ENCODE data around the gene C1QTNF12. TPM values are rescaled to one million over a fixed set of nuclear protein-coding genes. Genes with fewer than 3 reads are reported as not detected.
A peak's percentile ranks its signal among the peaks of the same experiment; 100 is the strongest.

The C1QTNF12 gene
- total RNA-seq, 1 donor from 2014 or later = 0.51 TPM

DNA sequence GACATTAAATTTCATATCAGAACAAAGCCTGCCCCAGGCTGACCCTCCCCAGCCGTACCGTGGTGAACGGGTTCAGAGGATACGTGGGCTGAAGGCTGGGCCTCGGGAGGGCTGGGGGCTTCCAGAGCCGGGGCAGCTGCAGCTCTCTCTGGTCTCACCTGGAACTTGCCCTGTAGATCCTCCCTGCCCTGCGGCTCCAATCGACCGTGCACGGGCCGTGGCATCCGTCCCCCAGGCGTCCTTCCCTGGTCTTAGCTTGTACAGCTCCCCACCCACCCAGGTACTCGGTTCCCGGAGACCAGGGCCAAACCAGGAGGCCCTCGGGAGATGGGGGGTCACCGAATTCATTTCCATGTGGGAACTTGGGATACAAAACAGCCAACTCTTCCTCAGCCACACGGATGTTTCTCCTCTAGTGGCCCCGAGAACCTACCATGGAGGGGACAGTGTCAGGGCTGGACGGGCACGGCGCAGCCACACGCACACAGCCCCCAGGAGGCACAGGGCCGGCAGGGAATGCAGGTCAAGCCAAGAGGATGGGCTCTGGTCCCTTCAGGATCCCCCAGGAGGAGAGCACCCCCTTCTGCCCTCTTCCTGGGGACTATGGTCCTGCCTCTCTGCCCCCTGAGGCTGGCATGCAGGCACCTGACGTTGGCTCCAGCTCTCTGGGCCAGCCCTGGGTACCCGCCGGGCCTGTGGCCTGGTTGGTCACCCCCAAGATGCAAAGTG lies 11.3 kb downstream of the C1QTNF12 start:
- ATAC-seq (ENCODE audit: poor library complexity) (no peak), DNase-seq (no peak)
- intact Hi-C loops (cut with DNase I) = no loop called here

DNA sequence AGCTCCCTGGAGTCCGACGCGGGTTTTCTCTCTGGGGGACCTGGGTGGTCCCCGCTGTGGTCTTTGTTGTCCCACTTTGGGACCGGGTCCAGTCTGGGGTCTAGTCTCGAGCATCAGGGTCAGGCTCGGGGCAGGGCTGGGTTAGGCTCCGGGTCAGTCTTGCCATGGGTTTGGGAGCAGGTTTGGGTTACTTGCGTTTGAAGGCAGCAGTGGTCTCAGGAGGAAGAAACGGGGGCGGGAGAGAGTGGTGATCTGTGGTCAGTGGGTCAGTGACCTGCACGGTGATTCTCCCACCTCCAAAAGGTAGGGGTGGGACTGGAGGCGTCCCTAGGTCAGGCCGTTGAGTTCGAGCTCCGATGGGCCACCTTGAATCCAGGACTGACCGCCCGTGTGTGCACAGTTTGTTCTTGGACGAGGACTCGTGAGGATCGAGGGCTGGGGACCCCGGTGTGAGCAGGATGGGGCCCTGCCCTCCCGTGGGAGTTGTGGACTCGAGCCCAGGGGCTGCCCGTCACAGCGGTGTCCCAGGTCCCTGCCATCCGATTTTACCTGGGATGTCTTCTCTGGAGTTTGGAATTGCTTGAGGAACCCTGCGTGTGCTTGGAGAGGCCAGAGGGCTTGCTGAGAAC lies 12.2 kb downstream of the C1QTNF12 start:
- intact Hi-C loops (cut with DNase I) = loop anchor here (5.0 kb wide), 1 partner anchor 112 kb away; no protein-coding TSS in a partner anchor
- DNase-seq = no peak
- ATAC-seq (ENCODE audit: poor library complexity) = no peak

DNA sequence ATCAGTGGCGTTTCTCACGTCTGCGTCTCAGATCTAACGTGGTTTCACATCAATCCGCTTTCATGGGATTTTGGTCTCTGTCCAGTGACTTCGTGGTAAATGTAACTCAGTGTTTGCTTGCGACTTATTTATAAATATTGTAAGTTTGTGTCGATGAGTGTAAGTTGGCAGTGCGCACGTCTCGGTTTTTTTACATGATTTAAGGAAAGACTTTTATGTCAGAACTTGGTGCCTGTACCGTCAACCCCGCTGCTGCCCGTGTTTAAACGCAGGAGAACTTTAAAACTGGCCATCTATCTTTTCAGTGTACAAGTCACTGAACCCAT lies 13.0 kb downstream of the C1QTNF12 start:
- ATAC-seq (ENCODE audit: poor library complexity) = no peak
- intact Hi-C loops (cut with DNase I) = loop anchor here (5.0 kb wide), 1 partner anchor 111 kb away; no protein-coding TSS in a partner anchor

DNA sequence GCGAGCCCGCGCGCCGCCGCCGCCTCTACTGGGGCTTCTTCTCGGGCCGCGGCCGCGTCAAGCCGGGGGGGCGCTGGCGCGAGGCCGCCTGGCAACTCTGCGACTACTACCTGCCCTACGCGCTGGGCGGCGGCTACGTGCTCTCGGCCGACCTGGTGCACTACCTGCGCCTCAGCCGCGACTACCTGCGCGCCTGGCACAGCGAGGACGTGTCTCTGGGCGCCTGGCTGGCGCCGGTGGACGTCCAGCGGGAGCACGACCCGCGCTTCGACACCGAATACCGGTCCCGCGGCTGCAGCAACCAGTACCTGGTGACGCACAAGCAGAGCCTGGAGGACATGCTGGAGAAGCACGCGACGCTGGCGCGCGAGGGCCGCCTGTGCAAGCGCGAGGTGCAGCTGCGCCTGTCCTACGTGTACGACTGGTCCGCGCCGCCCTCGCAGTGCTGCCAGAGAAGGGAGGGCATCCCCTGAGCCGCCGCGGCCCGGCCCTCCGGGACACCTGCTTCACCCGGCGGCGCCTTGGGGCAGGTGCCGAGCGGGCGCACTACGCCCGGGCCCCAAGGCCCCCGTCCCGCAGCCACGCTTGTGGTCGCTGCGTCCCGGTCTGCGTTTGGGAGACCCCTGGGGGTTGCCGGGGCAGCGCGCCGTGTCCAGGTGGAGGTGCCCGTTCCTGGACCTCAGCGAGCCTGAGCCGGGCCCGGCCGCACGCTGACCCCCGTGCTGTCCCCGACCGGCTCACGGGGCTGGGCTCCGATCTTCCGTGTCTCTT lies 13.5 kb downstream of the C1QTNF12 start:
- intact Hi-C loops (cut with DNase I) = loop anchor here (5.0 kb wide), 1 partner anchor 111 kb away; no protein-coding TSS in a partner anchor

More for the DNA sequence above, 13.0 kb downstream of the C1QTNF12 start:
- DNase-seq = no peak

DNA sequence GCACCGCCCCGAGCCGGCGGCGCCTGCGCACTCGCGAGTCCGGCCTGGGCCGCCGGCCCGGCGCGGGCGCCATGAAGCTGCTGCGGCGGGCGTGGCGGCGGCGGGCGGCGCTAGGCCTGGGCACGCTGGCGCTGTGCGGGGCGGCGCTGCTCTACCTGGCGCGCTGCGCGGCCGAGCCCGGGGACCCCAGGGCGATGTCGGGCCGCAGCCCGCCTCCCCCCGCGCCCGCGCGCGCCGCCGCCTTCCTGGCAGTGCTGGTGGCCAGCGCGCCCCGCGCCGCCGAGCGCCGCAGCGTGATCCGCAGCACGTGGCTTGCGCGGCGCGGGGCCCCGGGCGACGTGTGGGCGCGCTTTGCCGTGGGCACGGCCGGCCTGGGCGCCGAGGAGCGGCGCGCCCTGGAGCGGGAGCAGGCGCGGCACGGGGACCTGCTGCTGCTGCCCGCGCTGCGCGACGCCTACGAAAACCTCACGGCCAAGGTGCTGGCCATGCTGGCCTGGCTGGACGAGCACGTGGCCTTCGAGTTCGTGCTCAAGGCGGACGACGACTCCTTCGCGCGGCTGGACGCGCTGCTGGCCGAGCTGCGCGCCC lies 14.2 kb downstream of the C1QTNF12 start, which contains the start of gene B3GALT6:
Gene B3GALT6 (plus strand): TSS at position 30 of the 588 bp plus-strand sequence. CDS start 42 bp downstream, at position 72.
- intact Hi-C loops (cut with DNase I) = loop anchor here (5.0 kb wide), 1 partner anchor 110 kb away; no protein-coding TSS in a partner anchor
- no peak for ATAC-seq (ENCODE audit: poor library complexity)
- no peak for DNase-seq

More for the DNA sequence above, 13.5 kb downstream of the C1QTNF12 start:
- no peak for DNase-seq
- ATAC-seq (ENCODE audit: poor library complexity) = no peak

DNA sequence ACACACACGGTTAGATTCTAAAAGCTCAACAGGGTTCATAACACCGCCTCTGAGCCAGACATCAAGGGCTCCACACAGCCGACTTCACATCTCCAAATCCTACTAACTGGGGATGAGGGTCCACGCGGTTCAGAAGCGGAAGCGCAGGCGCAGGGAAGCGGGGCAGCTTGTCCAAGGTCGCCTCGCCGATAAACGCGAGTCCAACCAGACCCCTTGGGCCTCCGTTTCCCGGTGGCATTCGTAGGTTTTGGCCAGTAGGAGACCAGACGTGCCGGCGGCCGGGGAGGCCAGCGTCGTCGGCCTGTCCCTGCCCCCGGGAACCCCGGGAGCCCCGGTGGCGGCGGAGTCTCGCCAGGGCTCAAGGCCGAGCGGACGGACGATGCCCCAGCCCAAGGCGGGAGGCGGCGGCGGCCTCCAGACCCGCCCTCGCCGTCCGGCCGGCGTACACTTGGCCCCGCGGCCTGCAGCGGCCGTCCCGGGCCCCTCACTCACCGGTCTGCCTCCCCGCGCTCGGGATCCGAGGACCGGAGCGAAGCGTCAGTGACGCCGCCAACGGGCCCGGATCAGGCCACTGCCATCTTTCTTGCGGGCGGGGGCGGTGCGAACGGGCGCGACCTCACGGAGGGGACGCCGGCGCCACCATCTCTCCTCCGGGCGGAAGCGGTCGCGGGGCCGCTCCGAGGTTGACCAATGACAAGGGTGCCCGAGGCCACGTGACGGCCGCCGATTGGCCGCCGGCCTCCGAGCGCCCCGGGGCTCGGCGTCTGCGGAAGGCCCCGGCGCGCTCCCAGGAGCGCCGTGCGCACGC lies 14.9 kb downstream of the C1QTNF12 start, which contains the start of gene SDF4:
Gene SDF4 (minus strand): TSS at position 602 of the 808 bp plus-strand sequence. CDS start 3,229 bp downstream, outside the sequence.
- intact Hi-C loops (cut with DNase I) = loop anchor here (5.0 kb wide), 1 partner anchor 109 kb away; no protein-coding TSS in a partner anchor
- DNase-seq (peak; percentile 99), ATAC-seq (ENCODE audit: poor library complexity) (peak; percentile 98)

DNA sequence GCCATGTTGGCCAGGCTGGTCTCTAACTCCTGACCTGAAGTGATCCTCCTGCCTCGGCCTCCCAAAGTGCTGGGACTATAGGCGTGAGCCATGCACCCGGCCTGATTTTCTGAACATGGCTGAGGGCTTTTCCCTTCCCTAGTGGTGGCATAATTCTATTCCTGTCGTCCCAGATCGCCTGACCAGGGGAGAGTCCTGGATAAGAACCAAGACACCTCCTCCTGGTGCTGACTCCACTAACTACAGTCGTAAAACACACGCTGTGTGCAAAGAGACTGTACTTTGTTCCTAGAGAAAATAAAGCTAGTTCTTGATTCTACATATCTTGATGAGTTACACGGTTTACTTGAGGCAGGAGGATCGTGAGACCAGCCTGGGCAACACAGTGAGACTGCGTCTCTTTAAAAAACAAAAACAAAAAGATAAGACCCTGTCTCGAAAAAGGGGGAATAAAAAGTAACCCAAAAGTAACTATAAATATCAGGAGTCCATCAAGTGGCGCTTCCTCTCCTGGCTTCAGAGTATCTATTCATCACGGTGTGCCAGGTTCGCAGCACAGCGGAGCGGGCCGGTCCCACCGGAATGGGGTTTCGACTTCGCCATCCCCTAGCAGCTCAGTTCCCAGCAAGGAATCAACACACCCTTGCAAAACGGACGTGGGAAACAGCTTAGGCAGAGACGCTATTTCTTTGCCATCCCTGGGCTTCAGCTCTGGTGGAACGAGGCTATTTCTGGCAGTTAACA lies 15.7 kb downstream of the C1QTNF12 start:
- intact Hi-C loops (cut with DNase I) = loop anchor here (5.0 kb wide), 1 partner anchor 109 kb away; no protein-coding TSS in a partner anchor
- ATAC-seq (ENCODE audit: poor library complexity) = no peak
- DNase-seq = no peak

DNA sequence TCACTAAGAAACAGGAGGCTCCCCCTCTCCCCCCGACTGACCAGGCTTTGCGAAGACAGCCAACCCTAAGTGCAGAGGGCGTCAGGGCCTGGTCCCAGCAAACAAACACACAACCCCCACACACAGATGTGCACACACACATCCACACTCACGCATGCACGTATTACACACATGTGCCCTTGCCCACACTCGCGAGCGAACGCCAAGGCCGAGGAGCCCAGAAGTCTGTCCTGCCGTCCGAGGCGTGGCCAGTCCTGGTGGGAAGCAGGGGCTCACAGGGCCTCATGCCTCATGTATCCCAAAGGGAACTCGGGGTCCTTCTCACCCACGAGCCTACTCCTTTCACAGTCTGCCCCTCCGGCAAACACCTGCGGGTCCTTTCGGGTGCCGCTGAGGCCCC lies 16.8 kb downstream of the C1QTNF12 start:
- intact Hi-C loops (cut with DNase I) = loop anchor here (5.0 kb wide), 1 partner anchor 107 kb away; no protein-coding TSS in a partner anchor
- ATAC-seq (ENCODE audit: poor library complexity) (no peak), DNase-seq (no peak)

DNA sequence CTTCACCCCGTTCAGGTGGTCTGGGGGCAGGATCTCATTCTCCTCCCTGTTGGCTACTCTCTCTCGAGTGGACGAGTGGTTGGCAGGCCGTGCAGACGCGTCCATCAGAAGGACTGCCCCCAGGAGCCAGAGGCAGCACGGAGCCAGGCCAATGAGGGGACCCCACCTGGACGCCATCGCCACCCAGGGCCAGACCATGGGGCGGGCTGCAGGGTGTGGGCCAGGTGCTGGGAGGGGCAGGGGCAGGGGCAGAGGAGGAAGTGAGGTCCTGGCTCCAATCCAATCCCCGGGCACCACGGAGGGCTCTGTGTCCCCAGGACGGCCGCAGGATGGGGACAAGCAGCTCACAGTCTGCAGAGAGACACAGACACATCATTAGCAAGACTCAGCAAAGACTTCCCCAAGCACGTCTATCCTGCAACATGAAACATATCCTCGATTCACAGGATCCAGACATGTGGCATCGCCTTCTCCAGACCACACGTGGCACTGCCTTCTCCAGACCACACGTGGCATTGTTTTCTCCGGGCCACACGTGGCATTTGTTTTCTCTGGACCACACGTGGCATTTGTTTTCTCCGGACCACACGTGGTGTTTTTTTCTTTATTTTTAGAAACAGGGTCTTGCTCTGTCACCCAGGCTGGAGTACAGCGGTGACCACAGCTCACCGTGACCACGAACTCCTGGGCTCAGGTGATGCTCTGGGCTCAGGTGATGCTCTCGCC lies 17.8 kb downstream of the C1QTNF12 start:
- DNase-seq = no peak
- ATAC-seq (ENCODE audit: poor library complexity) = no peak
- intact Hi-C loops (cut with DNase I) = no loop called here

DNA sequence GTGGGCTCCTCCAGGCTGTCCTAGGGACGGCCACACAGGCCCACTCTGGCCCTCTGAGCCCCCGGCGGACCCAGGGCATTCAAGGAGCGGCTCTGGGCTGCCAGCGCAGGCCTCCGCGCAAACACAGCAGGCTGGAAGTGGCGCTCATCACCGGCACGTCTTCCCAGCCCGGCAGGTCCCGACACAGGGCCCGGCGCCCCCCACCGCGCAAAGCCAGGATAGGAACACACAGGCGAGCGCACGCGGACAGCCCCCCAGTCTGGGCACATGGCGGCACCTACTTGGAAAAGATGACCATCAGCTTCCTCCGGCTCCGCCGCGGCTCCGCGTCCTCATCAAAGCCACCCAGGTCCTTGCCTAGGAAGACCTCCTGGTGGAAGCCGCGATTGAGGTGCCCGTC lies 18.3 kb downstream of the C1QTNF12 start:
- DNase-seq (no peak), ATAC-seq (ENCODE audit: poor library complexity) (no peak)
- intact Hi-C loops (cut with DNase I) = no loop called here

DNA sequence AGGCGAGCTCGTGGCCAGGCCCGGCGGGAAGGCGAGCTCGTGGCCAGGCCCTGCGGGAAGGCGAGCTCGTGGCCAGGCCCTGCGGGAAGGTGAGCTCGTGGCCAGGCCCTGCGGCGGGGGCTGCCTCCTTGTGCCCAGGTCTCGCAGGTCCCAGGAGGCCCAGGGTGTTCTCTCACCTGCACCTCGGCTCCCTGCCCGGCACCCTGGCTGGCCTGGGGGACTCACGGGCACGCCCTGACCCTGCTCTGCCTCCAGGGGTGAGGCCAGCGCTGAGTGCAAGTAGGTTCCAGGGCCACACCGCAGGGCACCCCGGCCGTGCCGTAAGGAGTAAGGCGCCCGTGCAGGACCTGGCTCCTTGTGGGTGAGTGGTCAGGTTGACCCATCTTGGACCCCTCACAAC lies 19.1 kb downstream of the C1QTNF12 start:
- ATAC-seq (ENCODE audit: poor library complexity) (no peak), DNase-seq (no peak)
- intact Hi-C loops (cut with DNase I) = no loop called here

DNA sequence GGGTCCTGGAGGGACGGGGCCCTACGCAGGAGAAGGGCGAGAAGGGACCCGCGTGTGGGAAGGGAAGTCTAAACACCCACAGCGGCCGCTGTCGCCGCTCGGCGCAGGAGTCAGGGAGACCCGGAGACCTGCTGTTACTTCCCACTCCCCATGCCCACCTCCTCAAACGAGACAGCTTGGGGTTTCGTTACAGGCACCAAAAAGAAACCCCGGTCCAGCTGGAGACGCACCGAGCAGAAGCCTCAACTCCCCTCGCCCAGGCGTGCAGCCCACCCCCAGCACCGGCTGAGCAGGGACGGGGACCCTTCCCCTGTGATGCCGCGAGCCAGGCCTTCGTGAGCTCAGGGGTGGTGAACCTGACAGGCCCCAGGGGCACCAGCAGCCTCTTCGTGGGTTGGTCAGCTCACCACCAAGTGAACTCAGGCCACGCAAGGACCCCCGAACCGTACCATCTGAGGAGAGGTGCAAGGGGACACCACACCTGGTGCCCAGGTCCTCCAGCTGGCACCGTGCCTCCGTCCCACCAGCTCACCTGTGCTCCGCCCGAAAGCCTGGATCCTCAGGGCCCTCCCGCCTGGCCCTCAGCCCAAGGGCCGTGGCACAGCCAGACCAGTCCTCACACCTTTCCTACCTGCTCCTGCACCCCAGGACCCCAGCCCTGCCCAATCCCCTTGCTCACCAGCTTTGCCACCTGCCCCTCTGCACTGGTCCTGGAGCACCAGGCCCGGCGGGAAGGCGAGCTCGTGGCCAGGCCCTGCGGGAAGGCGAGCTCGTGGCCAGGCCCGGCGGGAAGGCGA lies 19.8 kb downstream of the C1QTNF12 start:
- DNase-seq = no peak
- intact Hi-C loops (cut with DNase I) = no loop called here
- no peak for ATAC-seq (ENCODE audit: poor library complexity)

DNA sequence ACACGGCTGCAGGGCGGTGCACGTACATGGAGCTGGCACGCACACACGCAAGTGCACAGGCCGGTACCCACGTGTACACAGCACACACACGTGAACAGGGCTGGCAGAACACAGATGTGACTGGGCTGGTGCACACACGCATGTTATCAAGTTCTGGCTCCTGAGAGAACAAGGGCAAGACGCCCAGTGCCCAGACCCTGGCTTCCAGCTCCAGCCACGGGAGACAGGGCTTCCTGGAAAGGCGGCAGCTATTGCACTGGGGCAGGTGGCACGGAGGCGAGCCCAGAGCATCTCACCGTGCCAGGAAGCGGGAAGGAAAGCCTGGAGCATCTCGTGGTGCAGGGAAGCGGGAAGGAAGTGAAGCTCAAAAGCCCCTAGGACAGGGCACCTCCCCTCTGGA lies 20.6 kb downstream of the C1QTNF12 start:
- intact Hi-C loops (cut with DNase I) = no loop called here
- DNase-seq = no peak
- peak; percentile 26 for ATAC-seq (ENCODE audit: poor library complexity)

DNA sequence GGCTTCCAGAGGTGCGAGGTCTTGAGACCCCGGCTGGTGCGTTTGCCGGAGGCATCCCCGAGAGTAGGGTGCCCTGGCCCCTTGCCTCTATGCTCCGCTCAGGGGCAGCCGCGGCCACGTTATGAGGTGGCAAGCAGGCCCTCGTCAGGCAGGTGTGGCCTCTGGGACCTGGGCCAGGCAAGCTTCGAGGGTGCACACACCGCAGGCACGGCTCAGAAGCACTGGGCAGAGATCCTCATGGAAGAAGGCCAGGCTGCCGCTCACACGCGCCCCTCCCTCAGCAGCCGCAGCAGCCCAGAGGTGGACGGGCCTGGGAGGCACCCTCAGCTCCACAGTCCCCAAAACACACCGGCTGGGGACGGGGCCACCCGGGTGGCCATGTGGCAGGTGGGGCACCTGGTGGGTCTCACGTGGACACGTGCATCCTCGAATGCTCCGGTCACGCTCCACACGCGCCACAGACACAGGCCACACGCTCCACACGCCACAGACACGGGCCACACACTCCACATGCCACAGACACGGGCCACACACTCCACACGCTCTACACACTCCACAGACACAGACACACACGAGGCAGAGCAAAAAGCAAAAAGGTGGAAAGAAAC lies 21.2 kb downstream of the C1QTNF12 start:
- intact Hi-C loops (cut with DNase I) = no loop called here
- ATAC-seq (ENCODE audit: poor library complexity) (peak; percentile 33), DNase-seq (no peak)

DNA sequence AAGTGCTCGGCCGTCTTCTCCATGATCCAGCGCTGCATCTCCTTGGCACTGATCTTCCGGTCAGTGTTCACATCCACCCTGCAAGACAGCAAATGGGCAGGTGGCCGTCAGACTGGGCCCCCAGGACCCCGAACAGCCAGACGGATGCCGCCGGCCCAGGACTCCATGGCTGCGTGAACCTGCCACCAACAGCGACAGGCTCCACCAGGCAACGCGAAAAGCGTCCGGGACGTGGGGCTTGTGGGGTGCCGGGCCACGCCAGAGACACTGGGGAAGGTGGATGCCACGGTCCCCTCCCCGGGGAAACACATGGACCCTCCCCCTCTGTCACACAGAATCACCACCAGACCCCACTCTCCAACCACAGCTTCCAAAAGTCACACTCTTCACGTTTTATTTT lies 22.6 kb downstream of the C1QTNF12 start:
- intact Hi-C loops (cut with DNase I) = no loop called here
- DNase-seq (no peak), ATAC-seq (ENCODE audit: poor library complexity) (no peak)

DNA sequence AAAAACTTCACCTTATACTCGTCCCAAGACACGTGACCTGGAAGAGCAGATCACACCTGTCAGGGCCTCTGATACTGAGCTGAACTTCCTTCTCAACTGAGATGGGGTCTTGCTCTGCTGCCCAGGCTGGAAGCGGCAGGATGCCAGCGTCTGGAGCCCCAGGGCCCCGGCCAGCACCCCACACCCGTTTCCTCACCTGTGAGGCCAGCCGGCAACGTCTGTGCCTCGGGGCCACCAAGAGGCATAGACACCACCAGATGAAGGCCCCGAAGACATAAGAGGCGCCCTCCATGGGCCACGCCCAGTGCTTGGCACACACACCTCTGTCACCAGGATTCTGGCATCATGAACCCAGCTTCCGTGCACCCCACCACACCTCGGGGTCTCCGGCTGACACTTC lies 23.2 kb downstream of the C1QTNF12 start:
- ATAC-seq (ENCODE audit: poor library complexity) (no peak), DNase-seq (no peak)
- intact Hi-C loops (cut with DNase I) = no loop called here
